SK-N-SH (cell line): ENCODE results near the gene ARPIN. TPM values are rescaled to one million over a fixed set of nuclear protein-coding genes. Genes with fewer than 3 reads are reported as not detected.
A peak's percentile ranks its signal among the peaks of the same experiment; 100 is the strongest.

ENCODE experiments used
- CTCF ChIA-PET: fragments of 300-600, 350-600 bp; formaldehyde crosslinking; extraction: SDS; loops from one replicate; lab custom pipeline; 2021; lab: Yijun Ruan, JAX
- POLR2A ChIA-PET: fragments of 350-600 bp; sonication (Branson Sonifier 250); formaldehyde crosslinking; extraction: SDS; loops from one replicate; lab custom pipeline; 2020; ENCODE audit warnings: antibody characterized with exemption, inconsistent platforms; lab: Yijun Ruan, JAX
- DNase-seq: peaks from one replicate; pipeline ENCODE4 v3.0.0; 2012
- H2AFZ ChIP-seq: fragments of 200-600 bp; sonication (generic); 2 replicates; pipeline ENCODE4 v1.8.1; 2016; ENCODE audit warnings: antibody characterized with exemption, mild to moderate bottlenecking, low read depth
- H3F3A ChIP-seq: fragments of 200-600 bp; sonication (generic); replicated peaks from 2 replicates; pipeline ENCODE3; 2016; ENCODE audit warnings: antibody characterized with exemption, mild to moderate bottlenecking; ENCODE audit not compliant: insufficient read depth
- H3K27ac ChIP-seq, 2 experiments: fragments of 200-500 bp in 1 of 2; fragments of 200-600 bp in 1 of 2; sonication (Bioruptor generic) in 1 of 2; sonication (generic), shearing (Covaris generic) in 1 of 2; 2 replicates each; pipeline versions ENCODE4 v1.5.1 to v1.6.1; 2014 to 2016; ENCODE audit warnings: low read depth in 2 of 2, inconsistent platforms in 1 of 2, low read length in 1 of 2, mild to moderate bottlenecking in 1 of 2, mixed read lengths in 1 of 2
- H3K27me3 ChIP-seq: fragments of 200-600 bp; sonication (generic), shearing (Covaris generic); 2 replicates; pipeline ENCODE4 v1.6.1; 2016; ENCODE audit warnings: mixed run types; ENCODE audit not compliant: insufficient read depth
- H3K36me3 ChIP-seq, 2 experiments: fragments of 200-500 bp in 1 of 2; fragments of 200-600 bp in 1 of 2; sonication (Bioruptor generic) in 1 of 2; sonication (generic) in 1 of 2; replicated peaks in 1 of 2; 2 replicates each; pipeline versions ENCODE3 to v1.5.1; 2014 to 2016; ENCODE audit warnings: low read length in 1 of 2, mild to moderate bottlenecking in 1 of 2; ENCODE audit not compliant: insufficient read depth in 2 of 2, control insufficient read depth in 1 of 2
- H3K4me1 ChIP-seq, 2 experiments: fragments of 200-500 bp in 1 of 2; fragments of 200-600 bp in 1 of 2; sonication (Bioruptor generic) in 1 of 2; sonication (generic), shearing (Covaris generic) in 1 of 2; 2 replicates each; pipeline versions ENCODE4 v1.5.1 to v1.6.1; 2014 to 2016; ENCODE audit warnings: low read depth in 1 of 2, low read length in 1 of 2, mixed run types in 1 of 2; ENCODE audit not compliant: insufficient read depth in 2 of 2, control insufficient read depth in 1 of 2
- H3K4me2 ChIP-seq: fragments of 200-600 bp; sonication (generic), shearing (Covaris generic); 2 replicates; pipeline ENCODE4 v1.6.1; 2017; ENCODE audit warnings: mixed run types
- H3K4me3 ChIP-seq, 2 experiments: fragments of 200-500 bp in 1 of 2; fragments of 200-600 bp in 1 of 2; sonication (Bioruptor generic) in 1 of 2; sonication (generic), shearing (Covaris generic) in 1 of 2; 2 replicates each; pipeline versions ENCODE4 v1.5.1 to v1.8.1; 2014 to 2016; ENCODE audit warnings: low read depth in 2 of 2, inconsistent platforms in 1 of 2, low read length in 1 of 2, mild to moderate bottlenecking in 1 of 2, mixed read lengths in 1 of 2, moderate library complexity in 1 of 2
- H3K79me2 ChIP-seq: fragments of 200-600 bp; sonication (generic); 2 replicates; pipeline ENCODE4 v1.8.1; 2017; ENCODE audit warnings: mild to moderate bottlenecking; ENCODE audit not compliant: insufficient read depth
- H3K9ac ChIP-seq: fragments of 200-600 bp; sonication (generic); 2 replicates; pipeline ENCODE4 v1.6.1; 2017; ENCODE audit warnings: mixed run types
- H3K9me2 ChIP-seq: fragments of 200-600 bp; sonication (generic); 2 replicates; pipeline ENCODE4 v1.6.1; 2017; ENCODE audit warnings: mixed run types
- H3K9me3 ChIP-seq: fragments of 200-600 bp; sonication (generic); 2 replicates; pipeline ENCODE4 v1.6.1; 2017; ENCODE audit warnings: mixed run types, mild to moderate bottlenecking, moderate library complexity
- H4K20me1 ChIP-seq: fragments of 200-600 bp; sonication (generic); 2 replicates; pipeline ENCODE4 v1.6.1; 2017; ENCODE audit warnings: mild to moderate bottlenecking, mixed run types; ENCODE audit not compliant: insufficient read depth
- CHD2 ChIP-seq: fragments of 150-350 bp; IDR thresholded peaks from 2 replicates; pipeline ENCODE4 v1.6.1; 2018; ENCODE audit warnings: low read length; ENCODE audit not compliant: partially characterized antibody
- EP300 ChIP-seq, 2 experiments: IDR thresholded peaks; 2 replicates each; pipeline versions ENCODE4 v1.4.0 to v1.6.1; 2012; ENCODE audit warnings: borderline replicate concordance in 1 of 2, low read depth in 1 of 2, low read length in 1 of 2
- EZH2phosphoT487 ChIP-seq: fragments of 200-600 bp; sonication (generic); IDR thresholded peaks from 2 replicates; pipeline ENCODE4 v1.6.1; 2017; ENCODE audit warnings: low read depth, mixed run types, mild to moderate bottlenecking, antibody characterized with exemption, moderate library complexity, borderline replicate concordance
- FOSL2 ChIP-seq: IDR thresholded peaks from 2 replicates; pipeline ENCODE4 v1.4.0; 2012; ENCODE audit warnings: low read depth, mild to moderate bottlenecking, moderate library complexity, borderline replicate concordance
- FOXJ3 ChIP-seq: sonication (generic); formaldehyde crosslinking; IDR thresholded peaks from 2 replicates; pipeline ENCODE4 v1.5.1; 2020; ENCODE audit warnings: mild to moderate bottlenecking, missing genetic modification reagents
- FOXM1 ChIP-seq: IDR thresholded peaks from 2 replicates; pipeline ENCODE4 v1.4.0; 2012; ENCODE audit warnings: low read depth, mild to moderate bottlenecking
- MEF2A ChIP-seq: IDR thresholded peaks from 2 replicates; pipeline ENCODE4 v1.4.0; 2012; ENCODE audit warnings: low read depth, borderline replicate concordance
- MXI1 ChIP-seq: IDR thresholded peaks from 2 replicates; pipeline ENCODE4 v1.6.1; 2012; ENCODE audit warnings: mild to moderate bottlenecking, low read depth, low read length, improper control_type of control experiment
- NFIC ChIP-seq: IDR thresholded peaks from 2 replicates; pipeline ENCODE4 v1.4.0; 2012; ENCODE audit warnings: borderline replicate concordance
- POLR2AphosphoS5 ChIP-seq: IDR thresholded peaks from 2 replicates; pipeline ENCODE4 v1.6.1; 2012; ENCODE audit warnings: low read depth, low read length
- RFX5 ChIP-seq: IDR thresholded peaks from 2 replicates; pipeline ENCODE4 v1.6.1; 2012; ENCODE audit warnings: mild to moderate bottlenecking, improper control_type of control experiment, low read length
- RXRA ChIP-seq: IDR thresholded peaks from 2 replicates; pipeline ENCODE4 v1.4.0; 2012; ENCODE audit warnings: low read depth, mild to moderate bottlenecking, borderline replicate concordance
- SIN3A ChIP-seq: IDR thresholded peaks from 2 replicates; pipeline ENCODE4 v1.6.1; 2012; ENCODE audit warnings: low read depth, mild to moderate bottlenecking, low read length, moderate library complexity, borderline replicate concordance
- TEAD4 ChIP-seq: IDR thresholded peaks from 2 replicates; pipeline ENCODE4 v1.4.0; 2012; ENCODE audit warnings: mild to moderate bottlenecking, borderline replicate concordance; ENCODE audit not compliant: insufficient read depth
- YY1 ChIP-seq: IDR thresholded peaks from 2 replicates; pipeline ENCODE4 v1.4.0; 2012; ENCODE audit warnings: low read depth, mild to moderate bottlenecking
- WGBS: methylation state at CpG from one replicate; pipeline ENCODE4 v1.1.6; 2017; ENCODE audit warnings: low lambda C conversion rate; 5-methylcytosine and 5-hydroxymethylcytosine counted together
- polyA plus RNA-seq, 3 experiments: library from polyadenylated mRNA; depleted of rRNA; stranded (reverse); fragments of >200 nt; gene quantifications; 2 replicates each; pipeline ENCODE4 v1.2.3, GENCODE V29; 2012
- TF ChIP-seq, protein P1 (sequence below): fragments of 150-350 bp; IDR thresholded peaks from 2 replicates; pipeline ENCODE4 v1.6.1; 2016; ENCODE audit warnings: mild to moderate bottlenecking, low read depth, low read length
- TF ChIP-seq, protein P2 (sequence below): IDR thresholded peaks from 2 replicates; pipeline ENCODE4 v1.4.0; 2012; ENCODE audit warnings: low read depth
- TF ChIP-seq, protein P3 (sequence below): fragments of 200-600 bp; sonication (generic); IDR thresholded peaks from 2 replicates; pipeline ENCODE4 v1.6.1; 2017; ENCODE audit warnings: antibody characterized with exemption, mild to moderate bottlenecking, moderate library complexity

ARPIN gene
- polyA plus RNA-seq, 1 of the 3 experiments (the other 2 are of a cell fraction): 13.5 TPM

DNA sequence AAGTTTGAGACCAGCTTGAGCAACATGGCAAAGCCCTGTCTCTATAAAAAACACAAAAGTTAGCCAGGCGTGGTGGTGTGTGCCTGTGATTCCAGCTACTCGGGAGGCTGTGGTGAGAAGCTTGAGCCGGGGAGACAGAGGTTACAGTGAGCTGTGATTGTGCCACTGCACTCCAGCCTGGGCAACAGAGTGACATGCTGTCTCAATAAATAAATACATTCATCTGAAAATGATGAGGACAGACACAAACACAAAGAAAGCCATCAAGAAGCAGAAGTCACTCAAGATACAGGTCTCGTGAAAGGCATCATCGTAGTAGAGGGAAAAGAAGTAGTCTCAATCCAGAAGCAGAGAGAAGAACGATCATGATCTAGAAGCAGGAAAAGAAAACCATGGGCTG lies 37.0 kb downstream of the ARPIN start:
- H3K79me2 ChIP-seq: no peaks in the 10 kb centered on the region
- H4K20me1 ChIP-seq: no peaks in the 10 kb centered on the region
- no peak for DNase-seq
- H3K4me2 ChIP-seq: no peak overlapping the region
- POLR2A ChIA-PET: interaction anchor here (1.5 kb wide), 1 partner anchor 115 kb away, joined by 6 read pairs; no protein-coding TSS in a partner anchor
- no peaks in the 10 kb centered on the region for H3K27me3 ChIP-seq
- H3K4me3 ChIP-seq: no peak overlapping the region
- no peak overlapping the region; a peak in 1 of 4 replicates for H3K27ac ChIP-seq
- no peak overlapping the region for H3K9ac ChIP-seq
- CTCF ChIA-PET: interaction anchor here (0.6 to 8.2 kb wide), 15 partner anchors 12 to 148 kb away, joined by 3 to 153 read pairs (median 7); partner anchors contain the start of genes AP3S2 and MESP1
- no peak overlapping the region for H2AFZ ChIP-seq
- no peaks in the 10 kb centered on the region for H3K9me2 ChIP-seq
- H3F3A ChIP-seq: peaks cover 6% of the 10 kb centered on the region
- TF ChIP-seq, protein P1, sequence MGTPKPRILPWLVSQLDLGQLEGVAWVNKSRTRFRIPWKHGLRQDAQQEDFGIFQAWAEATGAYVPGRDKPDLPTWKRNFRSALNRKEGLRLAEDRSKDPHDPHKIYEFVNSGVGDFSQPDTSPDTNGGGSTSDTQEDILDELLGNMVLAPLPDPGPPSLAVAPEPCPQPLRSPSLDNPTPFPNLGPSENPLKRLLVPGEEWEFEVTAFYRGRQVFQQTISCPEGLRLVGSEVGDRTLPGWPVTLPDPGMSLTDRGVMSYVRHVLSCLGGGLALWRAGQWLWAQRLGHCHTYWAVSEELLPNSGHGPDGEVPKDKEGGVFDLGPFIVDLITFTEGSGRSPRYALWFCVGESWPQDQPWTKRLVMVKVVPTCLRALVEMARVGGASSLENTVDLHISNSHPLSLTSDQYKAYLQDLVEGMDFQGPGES: no peak
- TF ChIP-seq MEF2A (no peak), CHD2 (no peak), EP300 (IDR thresholded peaks at IDR 0.05; ENCODE audit: borderline replicate concordance in 1 of 2, low read depth in 1 of 2, low read length in 1 of 2) (no peak), YY1 (no peak), FOSL2 (no peak), NFIC (no peak), RFX5 (no peak), POLR2AphosphoS5 (no peak), TEAD4 (no peak), FOXM1 (no peak), RXRA (no peak)
- TF ChIP-seq, protein P2, sequence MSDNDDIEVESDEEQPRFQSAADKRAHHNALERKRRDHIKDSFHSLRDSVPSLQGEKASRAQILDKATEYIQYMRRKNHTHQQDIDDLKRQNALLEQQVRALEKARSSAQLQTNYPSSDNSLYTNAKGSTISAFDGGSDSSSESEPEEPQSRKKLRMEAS: no peak
- TF ChIP-seq, protein P3, sequence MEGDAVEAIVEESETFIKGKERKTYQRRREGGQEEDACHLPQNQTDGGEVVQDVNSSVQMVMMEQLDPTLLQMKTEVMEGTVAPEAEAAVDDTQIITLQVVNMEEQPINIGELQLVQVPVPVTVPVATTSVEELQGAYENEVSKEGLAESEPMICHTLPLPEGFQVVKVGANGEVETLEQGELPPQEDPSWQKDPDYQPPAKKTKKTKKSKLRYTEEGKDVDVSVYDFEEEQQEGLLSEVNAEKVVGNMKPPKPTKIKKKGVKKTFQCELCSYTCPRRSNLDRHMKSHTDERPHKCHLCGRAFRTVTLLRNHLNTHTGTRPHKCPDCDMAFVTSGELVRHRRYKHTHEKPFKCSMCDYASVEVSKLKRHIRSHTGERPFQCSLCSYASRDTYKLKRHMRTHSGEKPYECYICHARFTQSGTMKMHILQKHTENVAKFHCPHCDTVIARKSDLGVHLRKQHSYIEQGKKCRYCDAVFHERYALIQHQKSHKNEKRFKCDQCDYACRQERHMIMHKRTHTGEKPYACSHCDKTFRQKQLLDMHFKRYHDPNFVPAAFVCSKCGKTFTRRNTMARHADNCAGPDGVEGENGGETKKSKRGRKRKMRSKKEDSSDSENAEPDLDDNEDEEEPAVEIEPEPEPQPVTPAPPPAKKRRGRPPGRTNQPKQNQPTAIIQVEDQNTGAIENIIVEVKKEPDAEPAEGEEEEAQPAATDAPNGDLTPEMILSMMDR: no peak
- H3K9me3 ChIP-seq: no peaks in the 10 kb centered on the region
- no peaks in the 10 kb centered on the region for H3K4me1 ChIP-seq
- WGBS: 92% methylated on average over 6 of the region's 6 CpGs
- peaks cover 31 to 53% of the 10 kb centered on the region in 2 experiments for H3K36me3 ChIP-seq

DNA sequence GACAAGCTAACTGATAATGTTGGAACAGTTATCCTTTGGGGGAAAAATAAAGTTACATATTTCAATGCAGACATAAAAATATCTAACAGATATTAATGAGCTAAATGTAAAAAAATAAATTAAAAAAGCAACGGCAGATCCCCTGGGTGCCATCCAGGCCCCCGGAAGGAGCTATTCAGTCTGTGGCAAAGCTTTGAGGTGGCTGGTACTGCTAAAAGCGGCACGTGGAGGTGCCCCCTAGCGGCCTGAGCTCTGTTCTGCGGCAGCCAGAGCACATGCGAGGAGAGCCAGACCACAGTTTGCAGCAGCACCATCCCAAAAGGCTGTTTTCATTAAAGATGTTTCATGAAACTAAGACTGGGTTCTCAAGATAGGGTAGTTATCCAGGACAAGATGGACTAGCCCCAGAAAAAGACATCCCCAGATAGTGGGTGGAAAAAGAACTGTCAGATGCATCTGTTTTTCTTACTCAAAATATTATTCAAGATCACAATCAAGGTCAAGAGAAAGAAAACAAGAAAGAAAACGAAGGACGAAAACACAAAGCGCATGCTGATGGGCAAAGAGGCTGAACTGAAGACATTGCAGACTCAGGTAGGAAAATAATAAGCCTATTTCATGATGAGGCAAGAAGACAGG lies 37.7 kb downstream of the ARPIN start:
- H2AFZ ChIP-seq: no peak overlapping the region
- no peaks in the 10 kb centered on the region for H3K27me3 ChIP-seq
- H4K20me1 ChIP-seq: no peaks in the 10 kb centered on the region
- CTCF ChIA-PET: interaction anchor here (0.6 to 8.2 kb wide), 52 partner anchors 8 to 325 kb away, joined by 3 to 153 read pairs (median 5); partner anchors contain the start of genes ANPEP, AP3S2, ARPIN and MESP1
- H3K4me3 ChIP-seq: no peak overlapping the region
- no peak overlapping the region for H3K4me2 ChIP-seq
- DNase-seq: peak; percentile 86
- H3K79me2 ChIP-seq: no peaks in the 10 kb centered on the region
- peaks cover 38 to 54% of the 10 kb centered on the region in 2 experiments for H3K36me3 ChIP-seq
- no peaks in the 10 kb centered on the region for H3K9me2 ChIP-seq
- H3K4me1 ChIP-seq: no peaks in the 10 kb centered on the region
- peaks cover 6% of the 10 kb centered on the region for H3F3A ChIP-seq
- WGBS: 27% methylated on average over 10 of the region's 10 CpGs
- POLR2A ChIA-PET: interaction anchor here (0.8 to 1.5 kb wide), 4 partner anchors 19 to 135 kb away, joined by 3 to 7 read pairs (median 6); partner anchors contain the start of gene AP3S2
- no peak overlapping the region; a peak in 1 of 4 replicates for H3K27ac ChIP-seq
- no peak overlapping the region for H3K9ac ChIP-seq
- H3K9me3 ChIP-seq: no peaks in the 10 kb centered on the region
- TF ChIP-seq FOXM1 (no peak), FOXJ3 (no peak), EZH2phosphoT487 (no peak), RXRA (0 out of 2 replicates have a peak, but pooled peaks have one; percentile 17), MXI1 (peak; percentile 61), SIN3A (no peak)
- TF ChIP-seq, protein P3: peak; percentile 98
- TF ChIP-seq, protein P2: peak; percentile 65
